Mucosa of rectum (tissue), 2 donors: ENCODE measurements around the gene TBCD.
A peak's percentile ranks its signal among the peaks of the same experiment; 100 is the strongest.

Experiments
- H3K27ac ChIP-seq, 2 donors: one replicate each; pipeline ENCODE4 v1.7.0; 2013; ENCODE audit warnings: inconsistent platforms in 2 of 2, low read depth in 2 of 2, low read length in 2 of 2
- H3K27me3 ChIP-seq, 2 donors: one replicate each; pipeline ENCODE4 v1.7.0; 2013; ENCODE audit warnings: low read length in 2 of 2; ENCODE audit not compliant: control insufficient read depth in 2 of 2, insufficient read depth in 2 of 2
- H3K36me3 ChIP-seq, 2 donors: one replicate each; pipeline ENCODE4 v1.7.0; 2013; ENCODE audit warnings: low read length in 2 of 2; ENCODE audit not compliant: control insufficient read depth in 2 of 2, insufficient read depth in 2 of 2
- H3K4me1 ChIP-seq, 2 donors: one replicate each; pipeline ENCODE4 v1.7.0; 2013; ENCODE audit warnings: low read length in 2 of 2, mild to moderate bottlenecking in 1 of 2; ENCODE audit not compliant: control insufficient read depth in 2 of 2, insufficient read depth in 2 of 2
- H3K4me3 ChIP-seq, 2 donors: one replicate each; pipeline ENCODE4 v1.7.0; 2013; ENCODE audit warnings: low read length in 2 of 2
- H3K9ac ChIP-seq, 2 donors: one replicate each; pipeline ENCODE4 v1.7.0; 2013; ENCODE audit warnings: low read length in 2 of 2, low read depth in 1 of 2, mild to moderate bottlenecking in 1 of 2
- H3K9me3 ChIP-seq, 2 donors: one replicate each; pipeline ENCODE4 v1.7.0; 2013; ENCODE audit warnings: low read length in 2 of 2; ENCODE audit not compliant: control insufficient read depth in 2 of 2
- donor health status: healthy.
- donor health status: Normal muscosa, but diverticular disease.

Gene TBCD

GRCh38 chr17:82830249-82830661 is 78.4 kb downstream of the TBCD start:
- Histone ChIP-seq H3K9ac (no peak overlapping the region), H3K27ac (no peak overlapping the region), H3K27me3 (no peaks in the 10 kb centered on the region), H3K4me1 (no peaks in the 10 kb centered on the region), H3K4me3 (no peak overlapping the region), H3K36me3 (peaks cover 3 to 12% of the 10 kb centered on the region in 2 donors), H3K9me3 (no peaks in the 10 kb centered on the region)

- H3K4me3 ChIP-seq = no peak overlapping the region
- no peak overlapping the region for H3K27ac ChIP-seq
- H3K27me3 ChIP-seq = no peaks in the 10 kb centered on the region
- H3K9ac ChIP-seq = no peak overlapping the region
- H3K9me3 ChIP-seq = no peaks in the 10 kb centered on the region
- H3K36me3 ChIP-seq = peaks cover 3 to 12% of the 10 kb centered on the region in 2 donors
- H3K4me1 ChIP-seq = peaks cover 0 to under 1% of the 10 kb centered on the region in 2 donors
Measured at GRCh38 chr17:82831041-82831817, 79.4 kb downstream of the TBCD start.

GRCh38 chr17:82831818-82832200 is 79.9 kb downstream of the TBCD start:
- Histone ChIP-seq H3K36me3 (peaks cover 3 to 12% of the 10 kb centered on the region in 2 donors), H3K9me3 (no peaks in the 10 kb centered on the region), H3K27ac (no peak overlapping the region), H3K9ac (no peak overlapping the region), H3K4me3 (no peak overlapping the region), H3K27me3 (no peaks in the 10 kb centered on the region), H3K4me1 (peaks cover 5 to 7% of the 10 kb centered on the region in 2 donors)

GRCh38 chr17:82832411-82832810 is 80.5 kb downstream of the TBCD start:
- H3K27ac ChIP-seq = no peak overlapping the region
- no peaks in the 10 kb centered on the region for H3K9me3 ChIP-seq
- no peak overlapping the region for H3K4me3 ChIP-seq
- no peak overlapping the region for H3K9ac ChIP-seq
- H3K4me1 ChIP-seq = peaks cover 10 to 13% of the 10 kb centered on the region in 2 donors
- H3K27me3 ChIP-seq = no peaks in the 10 kb centered on the region
- H3K36me3 ChIP-seq = peaks cover 3 to 11% of the 10 kb centered on the region in 2 donors

GRCh38 chr17:82832881-82833475 is 81.1 kb downstream of the TBCD start:
- Histone ChIP-seq H3K4me1 (peaks cover 14 to 18% of the 10 kb centered on the region in 2 donors), H3K27ac (no peak overlapping the region), H3K9me3 (no peaks in the 10 kb centered on the region), H3K27me3 (no peaks in the 10 kb centered on the region), H3K4me3 (no peak overlapping the region), H3K36me3 (peaks cover 0 to 9% of the 10 kb centered on the region in 2 donors), H3K9ac (no peak overlapping the region)

GRCh38 chr17:82835122-82835521 is 83.3 kb downstream of the TBCD start:
- Histone ChIP-seq H3K27ac (no peak overlapping the region), H3K9me3 (no peaks in the 10 kb centered on the region), H3K4me1 (peaks cover 18 to 19% of the 10 kb centered on the region in 2 donors), H3K36me3 (no peaks in the 10 kb centered on the region), H3K9ac (no peak overlapping the region), H3K27me3 (no peaks in the 10 kb centered on the region), H3K4me3 (no peak overlapping the region)

- H3K4me1 ChIP-seq = peaks cover 18 to 19% of the 10 kb centered on the region in 2 donors
- no peak overlapping the region for H3K9ac ChIP-seq
- no peak overlapping the region for H3K4me3 ChIP-seq
- no peaks in the 10 kb centered on the region for H3K36me3 ChIP-seq
- no peaks in the 10 kb centered on the region for H3K9me3 ChIP-seq
- no peak overlapping the region for H3K27ac ChIP-seq
- H3K27me3 ChIP-seq = no peaks in the 10 kb centered on the region
Measured at GRCh38 chr17:82835766-82836512, 84.1 kb downstream of the TBCD start.

- no peaks in the 10 kb centered on the region for H3K27me3 ChIP-seq
- peaks cover 18 to 19% of the 10 kb centered on the region in 2 donors for H3K4me1 ChIP-seq
- peak overlapping the region; percentile 83 to 93 for H3K27ac ChIP-seq
- H3K9me3 ChIP-seq = no peaks in the 10 kb centered on the region
- peak overlapping the region in 1 of 2 donors; percentile 29 for H3K4me3 ChIP-seq
- peak overlapping the region; percentile 5 to 76 for H3K9ac ChIP-seq
- no peaks in the 10 kb centered on the region for H3K36me3 ChIP-seq
Measured at GRCh38 chr17:82836823-82837357, 85.0 kb downstream of the TBCD start.

GRCh38 chr17:82837586-82838320 is 85.9 kb downstream of the TBCD start:
- peaks cover 18 to 19% of the 10 kb centered on the region in 2 donors for H3K4me1 ChIP-seq
- H3K4me3 ChIP-seq = peak overlapping the region; percentile 48 to 49
- H3K27ac ChIP-seq = peak overlapping the region; percentile 83 to 93

More at GRCh38 chr17:82837586-82838320, 85.9 kb downstream of the TBCD start:
- H3K27me3 ChIP-seq = no peaks in the 10 kb centered on the region
- no peaks in the 10 kb centered on the region for H3K36me3 ChIP-seq
- H3K9me3 ChIP-seq = no peaks in the 10 kb centered on the region
- H3K9ac ChIP-seq = peak overlapping the region; percentile 56 to 76
